IMR-90 (cell line): Measurements from ENCODE around the gene USB1.

Experiments
- CEBPB ChIP-seq: IDR thresholded peaks from 2 replicates; pipeline ENCODE4 v1.6.1; 2012; ENCODE audit warnings: low read depth, low read length, improper control_type of control experiment
- MAFK ChIP-seq: IDR thresholded peaks from 2 replicates; pipeline ENCODE4 v1.6.1; 2012; ENCODE audit warnings: low read depth, low read length, improper control_type of control experiment
- MXI1 ChIP-seq: IDR thresholded peaks from 2 replicates; pipeline ENCODE4 v1.6.1; 2012; ENCODE audit warnings: low read depth, mild to moderate bottlenecking, low read length, moderate library complexity, borderline replicate concordance
- POLR2A ChIP-seq: IDR thresholded peaks from 2 replicates; pipeline ENCODE4 v1.6.1; 2012; ENCODE audit warnings: mild to moderate bottlenecking, low read depth, low read length
- RAD21 ChIP-seq: IDR thresholded peaks from 2 replicates; pipeline ENCODE4 v1.6.1; 2012; ENCODE audit warnings: low read length, improper control_type of control experiment
- RFX5 ChIP-seq: IDR thresholded peaks from 2 replicates; pipeline ENCODE4 v1.8.0; 2012; ENCODE audit warnings: low read depth, mild to moderate bottlenecking, low read length, moderate library complexity
- SMC3 ChIP-seq: fragments of 150-350 bp; IDR thresholded peaks from 2 replicates; pipeline ENCODE4 v1.6.1; 2016; ENCODE audit warnings: low read depth, mild to moderate bottlenecking, antibody characterized with exemption, low read length, moderate library complexity
- TF ChIP-seq, protein P1 (sequence below): conservative IDR thresholded peaks from 2 replicates; pipeline ENCODE4 v1.5.1; 2012; ENCODE audit warnings: mild to moderate bottlenecking, low read depth, low read length, improper control_type of control experiment

DNA sequence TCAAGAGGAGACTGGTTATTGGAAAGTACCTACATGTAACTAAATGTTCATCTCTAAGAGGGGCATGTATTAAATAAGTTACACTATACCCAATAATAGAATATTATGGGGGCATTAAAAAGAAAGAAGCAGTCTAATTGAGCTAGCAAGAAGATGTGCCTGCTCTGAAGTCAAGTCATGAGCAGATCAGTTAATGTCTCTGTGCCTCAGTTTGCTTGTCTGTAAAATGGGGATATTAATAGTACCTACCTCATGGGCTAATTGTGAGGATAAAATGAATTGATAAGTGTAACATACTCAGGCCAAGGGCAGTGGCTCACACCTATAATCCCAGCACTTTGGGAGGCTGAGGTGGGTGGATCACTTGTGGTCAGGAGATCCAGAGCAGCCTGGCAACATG lies 33.3 kb upstream of the USB1 start:
- TF ChIP-seq, protein P1, sequence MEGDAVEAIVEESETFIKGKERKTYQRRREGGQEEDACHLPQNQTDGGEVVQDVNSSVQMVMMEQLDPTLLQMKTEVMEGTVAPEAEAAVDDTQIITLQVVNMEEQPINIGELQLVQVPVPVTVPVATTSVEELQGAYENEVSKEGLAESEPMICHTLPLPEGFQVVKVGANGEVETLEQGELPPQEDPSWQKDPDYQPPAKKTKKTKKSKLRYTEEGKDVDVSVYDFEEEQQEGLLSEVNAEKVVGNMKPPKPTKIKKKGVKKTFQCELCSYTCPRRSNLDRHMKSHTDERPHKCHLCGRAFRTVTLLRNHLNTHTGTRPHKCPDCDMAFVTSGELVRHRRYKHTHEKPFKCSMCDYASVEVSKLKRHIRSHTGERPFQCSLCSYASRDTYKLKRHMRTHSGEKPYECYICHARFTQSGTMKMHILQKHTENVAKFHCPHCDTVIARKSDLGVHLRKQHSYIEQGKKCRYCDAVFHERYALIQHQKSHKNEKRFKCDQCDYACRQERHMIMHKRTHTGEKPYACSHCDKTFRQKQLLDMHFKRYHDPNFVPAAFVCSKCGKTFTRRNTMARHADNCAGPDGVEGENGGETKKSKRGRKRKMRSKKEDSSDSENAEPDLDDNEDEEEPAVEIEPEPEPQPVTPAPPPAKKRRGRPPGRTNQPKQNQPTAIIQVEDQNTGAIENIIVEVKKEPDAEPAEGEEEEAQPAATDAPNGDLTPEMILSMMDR = no peak
- TF ChIP-seq RAD21 (no peak), POLR2A (no peak), SMC3 (no peak), CEBPB (no peak), MXI1 (no peak), RFX5 (no peak), MAFK (no peak)
